ENCODE results near the gene IL36A. TPM values are rescaled to one million over a fixed set of nuclear protein-coding genes. Genes with fewer than 3 reads are reported as not detected.

IL36A gene
- total RNA-seq, 6 donors from 2014 or later, result not detected

- Histone ChIP-seq H3K4me1 (no peaks in the 10 kb centered on the region), H3K27ac (no peak overlapping the region), H3K4me3 (no peak overlapping the region), H3K36me3 (no peaks in the 10 kb centered on the region), H3K27me3 (no peaks in the 10 kb centered on the region), H3K9me3 (no peaks in the 10 kb centered on the region)
- TF ChIP-seq EP300 (IDR thresholded peaks at IDR 0.05), result no peak
- no peak for ATAC-seq (ENCODE audit: low FRiP score in 2 of 2)
- 72 to 74% methylated on average over 1 of the region's 1 CpG for WGBS, 2 donors
- DNase-seq, result no peak
Observed at GRCh38 chr2:113015042-113015441, 9.8 kb downstream of the IL36A start.

GRCh38 chr2:113015655-113016054, 10.4 kb downstream of the IL36A start:
- 88 to 90% methylated on average over 2 of the region's 2 CpGs for WGBS, 2 donors
- H3K36me3 ChIP-seq, result no peaks in the 10 kb centered on the region

GRCh38 chr2:113018509-113018908, 13.2 kb downstream of the IL36A start:
- Histone ChIP-seq H3K9me3 (no peaks in the 10 kb centered on the region), H3K36me3 (no peaks in the 10 kb centered on the region), H3K27ac (no peak overlapping the region), H3K27me3 (no peaks in the 10 kb centered on the region), H3K4me1 (no peaks in the 10 kb centered on the region), H3K4me3 (no peak overlapping the region)
- no peak for TF ChIP-seq POLR2A (IDR thresholded peaks at IDR 0.05)
- no peak for ATAC-seq (ENCODE audit: low FRiP score in 2 of 2)
- DNase-seq, result no peak
- 77 to 80% methylated on average over 3 of the region's 3 CpGs for WGBS, 2 donors

More at GRCh38 chr2:113015655-113016054, 10.4 kb downstream of the IL36A start:
- H3K4me3 ChIP-seq, result no peak overlapping the region
- H3K9me3 ChIP-seq, result no peaks in the 10 kb centered on the region
- H3K27me3 ChIP-seq, result no peaks in the 10 kb centered on the region
- no peak for TF ChIP-seq POLR2AphosphoS5 (IDR thresholded peaks at IDR 0.05)
- TF ChIP-seq CTCF (IDR thresholded peaks at IDR 0.05), result no peak
- no peak for TF ChIP-seq POLR2A (IDR thresholded peaks at IDR 0.05)
- no peak for TF ChIP-seq EP300 (IDR thresholded peaks at IDR 0.05)
- no peak overlapping the region for H3K27ac ChIP-seq
- ATAC-seq (ENCODE audit: low FRiP score in 2 of 2) (no peak), DNase-seq (no peak)
- H3K4me1 ChIP-seq, result no peaks in the 10 kb centered on the region

- no peak for ATAC-seq (ENCODE audit: low FRiP score in 2 of 2)
- H3K36me3 ChIP-seq, result no peaks in the 10 kb centered on the region
- H3K27ac ChIP-seq, result no peak overlapping the region
- no peaks in the 10 kb centered on the region for H3K27me3 ChIP-seq
- no peak for TF ChIP-seq POLR2A (IDR thresholded peaks at IDR 0.05)
- no peak for TF ChIP-seq EP300 (IDR thresholded peaks at IDR 0.05)
- TF ChIP-seq CTCF (IDR thresholded peaks at IDR 0.05), result no peak
- no peak for TF ChIP-seq POLR2AphosphoS5 (IDR thresholded peaks at IDR 0.05)
- no peak overlapping the region for H3K4me3 ChIP-seq
- WGBS, 2 donors, result 69% methylated on average over 4 of the region's 4 CpGs
- no peaks in the 10 kb centered on the region for H3K4me1 ChIP-seq
- H3K9me3 ChIP-seq, result no peaks in the 10 kb centered on the region
- DNase-seq, result no peak
Observed at GRCh38 chr2:113021312-113021711, 16.1 kb downstream of the IL36A start.

- H3K4me3 ChIP-seq, result no peak overlapping the region
- DNase-seq, result no peak
- no peaks in the 10 kb centered on the region for H3K36me3 ChIP-seq
- no peaks in the 10 kb centered on the region for H3K9me3 ChIP-seq
- no peak overlapping the region for H3K27ac ChIP-seq
- WGBS, 2 donors, result 90 to 94% methylated on average over 2 of the region's 2 CpGs
- TF ChIP-seq EP300 (IDR thresholded peaks at IDR 0.05), result no peak
- TF ChIP-seq POLR2AphosphoS5 (IDR thresholded peaks at IDR 0.05), result no peak
- no peak for TF ChIP-seq CTCF (IDR thresholded peaks at IDR 0.05)
- TF ChIP-seq POLR2A (IDR thresholded peaks at IDR 0.05), result no peak
- H3K27me3 ChIP-seq, result no peaks in the 10 kb centered on the region
- H3K4me1 ChIP-seq, result no peaks in the 10 kb centered on the region
- ATAC-seq (ENCODE audit: low FRiP score in 2 of 2), result no peak
Observed at GRCh38 chr2:113024764-113025163, 19.5 kb downstream of the IL36A start.

GRCh38 chr2:113025737-113026136, 20.5 kb downstream of the IL36A start:
- Histone ChIP-seq H3K36me3 (no peaks in the 10 kb centered on the region), H3K9me3 (no peaks in the 10 kb centered on the region), H3K27me3 (no peaks in the 10 kb centered on the region), H3K4me3 (no peak overlapping the region), H3K4me1 (no peaks in the 10 kb centered on the region), H3K27ac (no peak overlapping the region)
- ATAC-seq (ENCODE audit: low FRiP score in 2 of 2) (no peak), DNase-seq (no peak)
- 38 to 62% methylated on average over 2 of the region's 2 CpGs for WGBS, 2 donors
- TF ChIP-seq CTCF (IDR thresholded peaks at IDR 0.05) (no peak), POLR2A (IDR thresholded peaks at IDR 0.05) (no peak), POLR2AphosphoS5 (IDR thresholded peaks at IDR 0.05) (no peak), EP300 (IDR thresholded peaks at IDR 0.05) (no peak)

Data from upper lobe of left lung (tissue), 6 donors.